GM18951 (cell line): ENCODE results near the gene RFC4.

Experiments
- POLR2A ChIP-seq: IDR thresholded peaks from 4 replicates; pipeline ENCODE4 v1.6.1; 2011; ENCODE audit warnings: mild to moderate bottlenecking; ENCODE audit not compliant: insufficient read length, insufficient read depth; ENCODE audit errors: extremely low read depth
- in situ Hi-C: fragments of 300-500 bp; cut with MboI; formaldehyde crosslinking; loops from one replicate; pipeline ENCODE4 v1.12.0; 2022; ENCODE audit warnings: low sequenced_read_pairs, mixed read lengths, inconsistent platforms; ENCODE audit not compliant: unreplicated experiment

The RFC4 gene

GRCh38 chr3:186818516-186818915, 12.2 kb upstream of the RFC4 start:
- in situ Hi-C loops: loop anchor here (25.0 kb wide), 1 partner anchor 206 kb away; the partner anchor contains the start of gene AHSG
- TF ChIP-seq POLR2A: no peak

- no peak for TF ChIP-seq POLR2A
- in situ Hi-C loops: loop anchor here (25.0 kb wide), 1 partner anchor 203 kb away; the partner anchor contains the start of gene AHSG
Observed at GRCh38 chr3:186815435-186815834, 9.2 kb upstream of the RFC4 start.

- no peak for TF ChIP-seq POLR2A
- in situ Hi-C loops: loop anchor here (25.0 kb wide), 1 partner anchor 202 kb away; the partner anchor contains the start of gene AHSG
Observed at GRCh38 chr3:186814100-186814499, 7.8 kb upstream of the RFC4 start.

GRCh38 chr3:186811313-186811712, 5.0 kb upstream of the RFC4 start:
- in situ Hi-C loops: loop anchor here (25.0 kb wide), 1 partner anchor 199 kb away; the partner anchor contains the start of gene AHSG

- no peak for TF ChIP-seq POLR2A
- in situ Hi-C loops: loop anchor here (25.0 kb wide), 1 partner anchor 198 kb away; the partner anchor contains the start of gene AHSG
Observed at GRCh38 chr3:186810336-186810996, 4.2 kb upstream of the RFC4 start.

GRCh38 chr3:186807231-186807630, 949 bp upstream of the RFC4 start:
- TF ChIP-seq POLR2A: no peak
- in situ Hi-C loops: loop anchor here (25.0 kb wide), 1 partner anchor 195 kb away; the partner anchor contains the start of gene AHSG

GRCh38 chr3:186803447-186803846, 2.8 kb downstream of the RFC4 start:
- in situ Hi-C loops: loop anchor here (25.0 kb wide), 1 partner anchor 191 kb away; the partner anchor contains the start of gene AHSG

GRCh38 chr3:186802701-186803100, 3.6 kb downstream of the RFC4 start:
- in situ Hi-C loops: loop anchor here (25.0 kb wide), 1 partner anchor 190 kb away; the partner anchor contains the start of gene AHSG
- TF ChIP-seq POLR2A: no peak

- TF ChIP-seq POLR2A: no peak
- in situ Hi-C loops: loop anchor here (25.0 kb wide), 1 partner anchor 188 kb away; the partner anchor contains the start of gene AHSG
Observed at GRCh38 chr3:186800285-186800684, 6.0 kb downstream of the RFC4 start.

GRCh38 chr3:186798239-186798874, 7.9 kb downstream of the RFC4 start:
- in situ Hi-C loops: no loop called here
- TF ChIP-seq POLR2A: no peak

- in situ Hi-C loops: no loop called here
Observed at GRCh38 chr3:186790261-186790981, 15.9 kb downstream of the RFC4 start.

GRCh38 chr3:186789554-186790260, 16.6 kb downstream of the RFC4 start:
- in situ Hi-C loops: no loop called here
- TF ChIP-seq POLR2A: peak; percentile 13

More at GRCh38 chr3:186790261-186790981, 15.9 kb downstream of the RFC4 start:
- peak; percentile 45 for TF ChIP-seq POLR2A
